GM23248 (cell line): Measurements from ENCODE around the gene NDUFV2.

Experiments used
- EZH2 ChIP-seq: fragments of 200-600 bp; sonication (generic); IDR thresholded peaks from 2 replicates; pipeline ENCODE4 v1.6.1; 2018; ENCODE audit warnings: antibody characterized with exemption, mild to moderate bottlenecking; ENCODE audit not compliant: insufficient read depth, poor library complexity, severe bottlenecking
- EZH2phosphoT487 ChIP-seq: fragments of 200-600 bp; sonication (generic); IDR thresholded peaks from 2 replicates; pipeline ENCODE4 v1.6.1; 2018; ENCODE audit warnings: antibody characterized with exemption, moderate library complexity, mild to moderate bottlenecking, low read depth; ENCODE audit not compliant: insufficient read depth

- TF ChIP-seq EZH2phosphoT487: no peak
- no peak for TF ChIP-seq EZH2
Measured at GRCh38 chr18:9113468-9114149, 11.1 kb downstream of the NDUFV2 start.
